Smooth muscle cell (in vitro differentiated cells): ENCODE results near the gene RFPL1. TPM values are rescaled to one million over a fixed set of nuclear protein-coding genes. Genes with fewer than 3 reads are reported as not detected.

ENCODE experiments used
- DNase-seq: peaks from one replicate; lab custom pipeline; 2025; ENCODE audit not compliant: unreplicated experiment; lab: John Stamatoyannopoulos, UW
- H2AFZ ChIP-seq: fragments of 200-600 bp; sonication (generic); 2 replicates; pipeline ENCODE4 v1.6.0; 2016; ENCODE audit warnings: antibody characterized with exemption, low read depth, mild to moderate bottlenecking
- H3F3A ChIP-seq: fragments of 200-600 bp; sonication (generic); 2 replicates; pipeline ENCODE4 v1.6.0; 2017; ENCODE audit warnings: antibody characterized with exemption, low read depth
- H3K27ac ChIP-seq: fragments of 200-600 bp; sonication (generic); 2 replicates; pipeline ENCODE4 v1.5.1; 2016; ENCODE audit warnings: low read depth, mild to moderate bottlenecking
- H3K27me3 ChIP-seq: fragments of 200-600 bp; sonication (generic); 2 replicates; pipeline ENCODE4 v1.6.1; 2016; ENCODE audit warnings: low read depth, mild to moderate bottlenecking
- H3K36me3 ChIP-seq: fragments of 200-600 bp; sonication (generic); 2 replicates; pipeline ENCODE4 v1.5.1; 2016; ENCODE audit warnings: low read depth
- H3K4me1 ChIP-seq: fragments of 200-600 bp; sonication (generic); 2 replicates; pipeline ENCODE4 v1.5.1; 2016; ENCODE audit warnings: low read depth
- H3K4me2 ChIP-seq: fragments of 200-600 bp; sonication (generic); 2 replicates; pipeline ENCODE4 v1.6.0; 2016; ENCODE audit warnings: mild to moderate bottlenecking
- H3K4me3 ChIP-seq: fragments of 200-600 bp; sonication (generic); 2 replicates; pipeline ENCODE4 v1.5.1; 2016; ENCODE audit warnings: mild to moderate bottlenecking
- H3K79me2 ChIP-seq: fragments of 200-600 bp; sonication (generic); 2 replicates; pipeline ENCODE4 v1.6.0; 2016; ENCODE audit warnings: low read depth, mild to moderate bottlenecking
- H3K9ac ChIP-seq: fragments of 200-600 bp; sonication (generic); 2 replicates; pipeline ENCODE4 v1.6.0; 2016; ENCODE audit warnings: low read depth
- H3K9me3 ChIP-seq: fragments of 200-600 bp; sonication (generic); replicated peaks from 2 replicates; pipeline ENCODE4 v1.5.1; 2016; ENCODE audit warnings: low read depth
- H4K20me1 ChIP-seq: fragments of 200-600 bp; sonication (generic); 2 replicates; pipeline ENCODE4 v1.6.0; 2016; ENCODE audit warnings: low read depth
- CTCF ChIP-seq: fragments of 200-600 bp; sonication (generic); IDR thresholded peaks from 2 replicates; pipeline ENCODE4 v1.5.1; 2017; ENCODE audit warnings: borderline replicate concordance, mild to moderate bottlenecking, antibody characterized with exemption; ENCODE audit not compliant: insufficient read depth, poor library complexity, severe bottlenecking
- WGBS: methylation state at CpG from one replicate; pipeline ENCODE4 v1.1.7; 2016; ENCODE audit warnings: low lambda C conversion rate; 5-methylcytosine and 5-hydroxymethylcytosine counted together
- polyA plus RNA-seq: library from polyadenylated mRNA; unstranded; fragments of >200 nt; fragmentation: Nextera tagmentation; extraction: Ambion mirVana; gene quantifications from 2 replicates; pipeline ENCODE4 v1.2.1, GENCODE V29; 2016
- total RNA-seq: library from RNA; depleted of rRNA; stranded (reverse); fragments of >200 nt; gene quantifications from 2 replicates; pipeline ENCODE4 v1.2.3, GENCODE V29; 2014

The RFPL1 gene
- total and polyA plus RNA-seq, 2 experiments from 2014 or later = 0.16 TPM; not detected in 1

GRCh38 chr22:29470159-29470855 lies 31.9 kb downstream of the RFPL1 start:
- peaks cover 43% of the 10 kb centered on the region for H3K27me3 ChIP-seq
- H3K9me3 ChIP-seq = no peaks in the 10 kb centered on the region
- H3K27ac ChIP-seq = no peak overlapping the region
- peak; percentile 99 for TF ChIP-seq CTCF
- H3F3A ChIP-seq = no peaks in the 10 kb centered on the region
- no peaks in the 10 kb centered on the region for H3K36me3 ChIP-seq
- H3K4me3 ChIP-seq = peak overlapping the region; percentile 46
- 11% methylated on average over 51 of the region's 54 CpGs for WGBS
- H3K9ac ChIP-seq = no peak overlapping the region
- peak; percentile 10 for DNase-seq
- H3K4me2 ChIP-seq = peak overlapping the region; percentile 88
- H2AFZ ChIP-seq = peak overlapping the region; percentile 75
- no peaks in the 10 kb centered on the region for H3K79me2 ChIP-seq
- no peaks in the 10 kb centered on the region for H3K4me1 ChIP-seq
- no peaks in the 10 kb centered on the region for H4K20me1 ChIP-seq

- no peaks in the 10 kb centered on the region for H4K20me1 ChIP-seq
- no peaks in the 10 kb centered on the region for H3K36me3 ChIP-seq
- no peak overlapping the region for H2AFZ ChIP-seq
- DNase-seq = no peak
- H3K4me1 ChIP-seq = no peaks in the 10 kb centered on the region
- no peak overlapping the region for H3K9ac ChIP-seq
- TF ChIP-seq CTCF = no peak
- no peaks in the 10 kb centered on the region for H3K79me2 ChIP-seq
- no peak overlapping the region for H3K27ac ChIP-seq
- 86% methylated on average over 5 of the region's 5 CpGs for WGBS
- H3K4me2 ChIP-seq = no peak overlapping the region
- H3F3A ChIP-seq = no peaks in the 10 kb centered on the region
- no peaks in the 10 kb centered on the region for H3K9me3 ChIP-seq
- no peak overlapping the region for H3K4me3 ChIP-seq
- peaks cover 46% of the 10 kb centered on the region for H3K27me3 ChIP-seq
These were observed 34.6 kb downstream of the RFPL1 start for GRCh38 chr22:29473001-29473400.

- WGBS = 89% methylated on average over 8 of the region's 8 CpGs
- Histone ChIP-seq H4K20me1 (no peaks in the 10 kb centered on the region), H3K36me3 (no peaks in the 10 kb centered on the region), H3K9ac (no peak overlapping the region), H3K27me3 (peaks cover 47% of the 10 kb centered on the region), H3K79me2 (no peaks in the 10 kb centered on the region), H2AFZ (no peak overlapping the region), H3F3A (no peaks in the 10 kb centered on the region), H3K9me3 (no peaks in the 10 kb centered on the region), H3K27ac (no peak overlapping the region), H3K4me3 (no peak overlapping the region), H3K4me1 (peaks cover 6% of the 10 kb centered on the region), H3K4me2 (no peak overlapping the region)
- no peak for TF ChIP-seq CTCF
- no peak for DNase-seq
These were observed 37.2 kb downstream of the RFPL1 start for GRCh38 chr22:29475550-29475949.

- no peaks in the 10 kb centered on the region for H3K79me2 ChIP-seq
- no peak for DNase-seq
- no peak overlapping the region for H2AFZ ChIP-seq
- peaks cover 10% of the 10 kb centered on the region for H3K4me1 ChIP-seq
- H3K4me2 ChIP-seq = no peak overlapping the region
- no peaks in the 10 kb centered on the region for H3K36me3 ChIP-seq
- WGBS = 53% methylated on average over 6 of the region's 6 CpGs
- H3F3A ChIP-seq = no peaks in the 10 kb centered on the region
- H3K27ac ChIP-seq = no peak overlapping the region
- H4K20me1 ChIP-seq = no peaks in the 10 kb centered on the region
- TF ChIP-seq CTCF = no peak
- H3K4me3 ChIP-seq = no peak overlapping the region
- H3K9ac ChIP-seq = no peak overlapping the region
- peaks cover 47% of the 10 kb centered on the region for H3K27me3 ChIP-seq
- H3K9me3 ChIP-seq = no peaks in the 10 kb centered on the region
These were observed 37.7 kb downstream of the RFPL1 start for GRCh38 chr22:29476116-29476515.
